ENCODE measurements around the gene KRTAP5-11.
"Not testable (repeated sequence)": the region's sequence is repeated elsewhere in the genome, so short reads cannot be mapped to it uniquely, and the experiment has no call there.

The KRTAP5-11 gene

GRCh38 chr11:71577469-71578004, 5.1 kb downstream of the KRTAP5-11 start:
- no peaks in the 10 kb centered on the region for H3K4me1 ChIP-seq (ENCODE audit: control insufficient read depth, insufficient read depth, low read length)
- no peaks in the 10 kb centered on the region for H3K27me3 ChIP-seq (ENCODE audit: control insufficient read depth, insufficient read depth, low read length)

DNA sequence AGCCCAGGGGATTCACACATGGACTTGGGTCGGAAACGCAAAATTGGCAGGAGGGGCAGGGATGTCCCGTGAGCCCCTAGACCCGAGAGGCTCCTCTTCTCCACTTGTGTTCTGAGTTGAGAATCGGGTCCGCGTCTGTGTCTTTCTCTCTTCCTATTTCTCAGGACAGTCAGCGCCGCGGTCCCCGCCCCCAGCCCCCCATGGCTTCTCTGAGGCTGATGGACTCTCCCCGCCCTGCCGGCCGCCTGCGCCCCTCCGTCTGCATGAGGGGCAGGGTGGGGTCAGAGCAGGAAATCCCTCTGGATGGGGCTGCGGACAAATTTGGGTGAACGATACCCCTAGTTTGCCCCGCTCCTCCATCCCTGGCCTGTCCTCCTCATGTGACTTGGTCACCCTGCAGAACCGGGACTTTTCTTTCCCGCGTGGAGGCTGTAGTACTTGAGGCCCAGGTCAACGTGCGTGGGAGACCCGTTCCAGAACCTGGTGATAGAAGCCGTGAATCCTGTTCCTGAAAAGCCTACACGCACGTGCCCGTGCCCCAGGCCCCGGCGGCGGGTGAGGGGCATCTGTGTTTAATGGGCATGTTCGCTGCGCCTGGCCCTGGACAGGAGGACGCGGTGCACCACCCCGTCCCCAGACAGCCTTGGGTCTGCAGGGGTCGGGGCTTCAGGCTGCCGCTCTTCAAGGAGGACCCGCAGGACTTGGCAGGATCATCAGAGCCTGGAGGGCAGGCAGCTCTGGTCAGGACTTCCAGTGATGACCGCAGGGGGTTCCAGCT, 5.8 kb downstream of the KRTAP5-11 start:
- H3K9me3 ChIP-seq (ENCODE audit: control insufficient read depth, low read length); H3K9ac ChIP-seq (ENCODE audit: low read length); H3K4me3 ChIP-seq (ENCODE audit: low read length); H3K36me3 ChIP-seq (ENCODE audit: control insufficient read depth, insufficient read depth, low read length); H3K4me1 ChIP-seq (ENCODE audit: control insufficient read depth, insufficient read depth, low read length); H3K27me3 ChIP-seq (ENCODE audit: control insufficient read depth, insufficient read depth, low read length): not testable (repeated sequence)

More at GRCh38 chr11:71577469-71578004, 5.1 kb downstream of the KRTAP5-11 start:
- H3K4me3 ChIP-seq (ENCODE audit: low read length), result no peak overlapping the region
- H3K9me3 ChIP-seq (ENCODE audit: control insufficient read depth, low read length), result no peaks in the 10 kb centered on the region
- H3K36me3 ChIP-seq (ENCODE audit: control insufficient read depth, insufficient read depth, low read length), result no peaks in the 10 kb centered on the region
- H3K9ac ChIP-seq (ENCODE audit: low read length), result no peak overlapping the region

DNA sequence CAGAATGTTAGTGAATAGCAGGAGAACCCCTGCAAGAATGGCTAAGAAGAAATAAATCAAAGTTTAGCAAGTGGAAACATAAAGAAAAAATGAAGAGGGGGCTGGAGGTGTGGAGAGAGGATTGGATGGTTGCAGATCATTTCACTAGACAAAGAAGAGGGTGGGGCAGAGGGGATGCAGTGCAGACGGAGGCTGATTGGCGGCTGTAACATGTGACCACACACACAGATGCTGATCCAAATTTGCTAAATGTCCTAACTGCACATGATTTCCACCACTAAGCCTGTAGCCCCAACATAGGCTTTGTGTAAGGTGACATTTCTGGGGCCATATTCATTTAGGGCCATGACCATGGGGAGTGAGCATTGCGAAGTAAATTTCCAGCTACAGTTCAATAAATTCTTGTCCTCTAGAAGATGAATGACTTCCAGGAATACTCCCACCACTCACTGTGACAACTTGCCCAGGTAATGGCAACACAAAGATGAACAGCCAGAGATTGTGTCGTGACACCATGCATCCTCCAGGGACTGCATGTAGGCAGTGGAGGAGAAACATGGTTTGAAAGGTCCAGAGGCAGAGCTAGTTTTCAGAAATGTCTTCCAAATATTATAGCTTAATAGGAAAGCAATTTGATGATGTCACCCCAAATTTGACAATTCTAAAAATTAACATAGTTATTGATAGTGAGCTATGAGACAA, 6.8 kb downstream of the KRTAP5-11 start:
- H3K9me3 ChIP-seq (ENCODE audit: control insufficient read depth, low read length), result no peaks in the 10 kb centered on the region
- H3K27me3 ChIP-seq (ENCODE audit: control insufficient read depth, insufficient read depth, low read length), result no peaks in the 10 kb centered on the region
- no peak overlapping the region for H3K4me3 ChIP-seq (ENCODE audit: low read length)
- no peaks in the 10 kb centered on the region for H3K36me3 ChIP-seq (ENCODE audit: control insufficient read depth, insufficient read depth, low read length)
- H3K4me1 ChIP-seq (ENCODE audit: control insufficient read depth, insufficient read depth, low read length), result no peaks in the 10 kb centered on the region
- no peak overlapping the region for H3K9ac ChIP-seq (ENCODE audit: low read length)

GRCh38 chr11:71574418-71574817, 8.3 kb downstream of the KRTAP5-11 start:
- Histone ChIP-seq H3K9ac (ENCODE audit: low read length) (no peak overlapping the region), H3K27me3 (ENCODE audit: control insufficient read depth, insufficient read depth, low read length) (no peaks in the 10 kb centered on the region), H3K4me1 (ENCODE audit: control insufficient read depth, insufficient read depth, low read length) (no peaks in the 10 kb centered on the region), H3K4me3 (ENCODE audit: low read length) (no peak overlapping the region), H3K9me3 (ENCODE audit: control insufficient read depth, low read length) (no peaks in the 10 kb centered on the region), H3K36me3 (ENCODE audit: control insufficient read depth, insufficient read depth, low read length) (no peaks in the 10 kb centered on the region)

GRCh38 chr11:71572811-71573210, 9.9 kb downstream of the KRTAP5-11 start:
- H3K9me3 ChIP-seq (ENCODE audit: control insufficient read depth, low read length), result no peaks in the 10 kb centered on the region
- no peaks in the 10 kb centered on the region for H3K36me3 ChIP-seq (ENCODE audit: control insufficient read depth, insufficient read depth, low read length)
- H3K4me1 ChIP-seq (ENCODE audit: control insufficient read depth, insufficient read depth, low read length), result no peaks in the 10 kb centered on the region
- H3K4me3 ChIP-seq (ENCODE audit: low read length), result no peak overlapping the region
- H3K27me3 ChIP-seq (ENCODE audit: control insufficient read depth, insufficient read depth, low read length), result no peaks in the 10 kb centered on the region
- H3K9ac ChIP-seq (ENCODE audit: low read length), result no peak overlapping the region

DNA sequence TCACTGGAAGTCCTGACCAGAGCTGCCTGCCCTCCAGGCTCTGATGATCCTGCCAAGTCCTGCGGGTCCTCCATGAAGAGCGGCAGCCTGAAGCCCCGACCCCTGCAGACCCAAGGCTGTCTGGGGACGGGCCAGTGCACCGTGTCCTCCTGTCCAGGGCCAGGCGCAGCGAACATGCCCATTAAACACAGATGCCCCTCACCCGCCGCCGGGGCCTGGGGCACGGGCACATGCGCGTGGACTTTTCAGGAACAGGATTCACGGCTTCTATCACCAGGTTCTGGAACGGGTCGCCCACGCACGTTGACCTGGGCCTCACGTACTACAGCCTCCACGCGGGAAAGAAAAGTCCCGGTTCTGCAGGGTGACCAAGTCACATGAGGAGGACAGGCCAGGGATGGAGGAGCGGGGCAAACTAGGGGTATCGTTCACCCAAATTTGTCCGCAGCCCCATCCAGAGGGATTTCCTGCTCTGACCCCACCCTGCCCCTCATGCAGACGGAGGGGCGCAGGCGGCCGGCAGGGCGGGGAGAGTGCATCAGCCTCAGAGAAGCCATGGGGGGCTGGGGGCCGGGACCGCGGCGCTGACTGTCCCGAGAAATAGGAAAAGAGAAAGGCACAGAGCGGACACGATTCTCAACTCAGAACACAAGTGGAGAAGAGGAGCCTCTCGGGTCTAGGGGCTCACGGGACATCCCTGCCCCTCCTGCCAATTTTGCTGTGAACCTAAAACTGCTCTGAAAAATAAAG, 11.4 kb downstream of the KRTAP5-11 start:
- not testable (repeated sequence) for H3K27me3 ChIP-seq (ENCODE audit: control insufficient read depth, insufficient read depth, low read length); H3K9ac ChIP-seq (ENCODE audit: low read length); H3K9me3 ChIP-seq (ENCODE audit: control insufficient read depth, low read length); H3K36me3 ChIP-seq (ENCODE audit: control insufficient read depth, insufficient read depth, low read length); H3K4me1 ChIP-seq (ENCODE audit: control insufficient read depth, insufficient read depth, low read length); H3K4me3 ChIP-seq (ENCODE audit: low read length)

GRCh38 chr11:71568704-71569349, 13.8 kb downstream of the KRTAP5-11 start:
- Histone ChIP-seq H3K9me3 (ENCODE audit: control insufficient read depth, low read length) (no peaks in the 10 kb centered on the region), H3K9ac (ENCODE audit: low read length) (no peak overlapping the region), H3K4me3 (ENCODE audit: low read length) (no peak overlapping the region), H3K36me3 (ENCODE audit: control insufficient read depth, insufficient read depth, low read length) (no peaks in the 10 kb centered on the region), H3K4me1 (ENCODE audit: control insufficient read depth, insufficient read depth, low read length) (no peaks in the 10 kb centered on the region), H3K27me3 (ENCODE audit: control insufficient read depth, insufficient read depth, low read length) (peaks cover 5% of the 10 kb centered on the region)

DNA sequence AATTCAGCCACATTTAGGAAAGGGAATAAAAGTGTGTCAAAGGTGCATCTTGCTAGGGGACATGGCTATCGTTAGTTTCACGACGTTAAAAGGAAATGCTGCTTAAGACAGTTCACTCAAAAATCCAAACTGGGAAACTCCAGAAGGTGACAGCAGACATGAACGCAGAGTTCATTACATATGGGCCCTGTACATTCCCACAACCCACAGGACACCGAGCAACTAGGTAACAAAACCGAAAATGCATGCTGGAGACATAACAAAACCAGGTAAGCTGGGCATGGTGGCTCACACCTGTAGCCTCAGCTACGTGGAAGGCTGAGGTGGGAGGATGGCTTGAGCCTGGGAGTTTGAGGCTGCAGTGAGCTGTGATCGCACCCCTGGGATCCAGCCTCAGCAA, 15.0 kb downstream of the KRTAP5-11 start:
- H3K36me3 ChIP-seq (ENCODE audit: control insufficient read depth, insufficient read depth, low read length); H3K9ac ChIP-seq (ENCODE audit: low read length); H3K4me3 ChIP-seq (ENCODE audit: low read length); H3K27me3 ChIP-seq (ENCODE audit: control insufficient read depth, insufficient read depth, low read length); H3K9me3 ChIP-seq (ENCODE audit: control insufficient read depth, low read length); H3K4me1 ChIP-seq (ENCODE audit: control insufficient read depth, insufficient read depth, low read length): not testable (repeated sequence)

DNA sequence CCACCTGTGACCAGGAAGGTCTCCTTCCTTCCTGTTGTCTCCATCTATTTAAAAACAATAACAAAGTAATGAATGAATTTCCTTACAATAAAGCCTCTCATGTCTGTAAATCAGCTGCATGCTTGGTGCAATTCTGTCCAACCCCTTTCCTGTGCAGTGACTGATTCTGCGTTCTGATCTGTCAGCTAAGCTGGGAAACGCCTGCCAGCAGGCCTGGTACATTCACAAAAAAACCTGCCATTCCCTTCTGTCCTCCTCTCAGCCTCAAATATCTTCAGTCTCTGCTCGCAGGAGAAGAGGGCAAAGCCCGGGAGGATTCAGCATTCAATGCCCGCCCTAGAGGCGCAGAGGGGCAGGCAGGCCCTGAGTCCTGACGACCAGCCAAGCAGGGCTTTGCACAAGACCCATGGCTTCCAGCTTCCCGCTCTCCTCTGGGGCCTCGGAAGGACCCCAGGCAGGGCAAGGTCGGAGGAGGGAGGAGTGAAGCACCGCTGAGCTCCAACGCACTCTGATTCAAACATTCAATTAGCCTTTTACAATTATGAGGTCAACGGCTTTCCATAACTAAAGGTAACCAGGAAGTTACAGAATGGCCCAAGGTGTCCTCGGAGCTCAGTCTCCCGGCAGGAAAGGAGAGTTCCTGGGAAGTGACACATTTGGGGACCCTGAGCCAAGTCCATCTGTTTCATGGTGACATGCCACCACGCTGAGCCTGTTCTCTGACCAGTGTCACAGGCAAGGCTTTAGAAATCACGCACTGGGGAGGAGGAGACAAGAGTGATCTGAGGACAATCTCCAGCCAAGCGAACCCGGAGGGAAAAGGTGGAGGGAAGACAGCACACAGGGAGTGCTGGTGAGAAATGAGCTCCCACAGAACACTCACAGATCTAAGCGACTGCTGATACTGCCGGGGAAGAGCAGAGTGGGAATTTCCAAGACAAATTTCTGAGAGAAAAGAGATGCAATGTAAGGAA, 15.8 kb downstream of the KRTAP5-11 start:
- not testable (repeated sequence) for H3K9me3 ChIP-seq (ENCODE audit: control insufficient read depth, low read length); H3K9ac ChIP-seq (ENCODE audit: low read length); H3K27me3 ChIP-seq (ENCODE audit: control insufficient read depth, insufficient read depth, low read length); H3K4me3 ChIP-seq (ENCODE audit: low read length); H3K36me3 ChIP-seq (ENCODE audit: control insufficient read depth, insufficient read depth, low read length); H3K4me1 ChIP-seq (ENCODE audit: control insufficient read depth, insufficient read depth, low read length)

DNA sequence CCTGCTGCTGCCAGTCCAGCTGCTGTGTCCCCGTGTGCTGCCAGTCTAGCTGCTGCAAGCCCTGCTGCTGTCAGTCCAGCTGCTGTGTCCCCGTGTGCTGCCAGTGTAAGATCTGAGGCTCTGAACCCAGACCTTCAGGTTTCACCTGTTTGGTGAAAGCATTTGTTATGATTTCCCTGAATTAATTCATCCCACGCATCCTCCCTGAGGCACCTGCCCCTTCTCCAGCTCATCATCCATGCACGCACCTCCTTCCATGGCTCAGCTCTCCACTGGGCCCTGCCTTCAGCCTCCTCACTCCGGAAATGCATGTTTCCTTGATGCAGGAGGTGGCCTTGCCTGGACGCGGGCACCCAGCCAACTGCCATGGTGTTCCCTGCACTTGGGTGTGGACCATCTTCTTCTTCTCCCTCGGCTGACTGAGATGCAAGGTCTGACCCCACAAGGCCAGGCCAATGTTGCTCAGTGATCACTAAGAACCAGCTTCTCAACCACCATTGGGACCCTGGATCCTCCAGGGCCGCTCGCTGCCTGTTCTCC, 16.5 kb downstream of the KRTAP5-11 start:
- Histone ChIP-seq H3K4me3 (ENCODE audit: low read length) (no peak overlapping the region), H3K9me3 (ENCODE audit: control insufficient read depth, low read length) (no peaks in the 10 kb centered on the region), H3K4me1 (ENCODE audit: control insufficient read depth, insufficient read depth, low read length) (no peaks in the 10 kb centered on the region), H3K36me3 (ENCODE audit: control insufficient read depth, insufficient read depth, low read length) (no peaks in the 10 kb centered on the region), H3K9ac (ENCODE audit: low read length) (no peak overlapping the region), H3K27me3 (ENCODE audit: control insufficient read depth, insufficient read depth, low read length) (peaks cover 7% of the 10 kb centered on the region)

- Histone ChIP-seq H3K9ac (ENCODE audit: low read length) (no peak within 1 kb of the TSS), H3K36me3 (ENCODE audit: control insufficient read depth, insufficient read depth, low read length) (no peaks in the 10 kb centered on the region), H3K9me3 (ENCODE audit: control insufficient read depth, low read length) (no peaks in the 10 kb centered on the region), H3K4me1 (ENCODE audit: control insufficient read depth, insufficient read depth, low read length) (no peaks in the 10 kb centered on the region), H3K27me3 (ENCODE audit: control insufficient read depth, insufficient read depth, low read length) (peaks cover 7% of the 10 kb centered on the region), H3K4me3 (ENCODE audit: low read length) (no peak within 1 kb of the TSS)
These were observed 17.4 kb downstream of the KRTAP5-11 start, which contains the start of gene KRTAP5-10 for GRCh38 chr11:71565263-71565662. TSS of gene KRTAP5-10 (plus strand) at chr11:71565563. CDS start at chr11:71565588, 25 bp downstream.
